ENCODE data around the gene EMC8. TPM values are rescaled to one million over a fixed set of nuclear protein-coding genes. Genes with fewer than 3 reads are reported as not detected.

The EMC8 gene
- total RNA-seq, 1 experiment from 2014 or later, result 73.0 TPM

DNA sequence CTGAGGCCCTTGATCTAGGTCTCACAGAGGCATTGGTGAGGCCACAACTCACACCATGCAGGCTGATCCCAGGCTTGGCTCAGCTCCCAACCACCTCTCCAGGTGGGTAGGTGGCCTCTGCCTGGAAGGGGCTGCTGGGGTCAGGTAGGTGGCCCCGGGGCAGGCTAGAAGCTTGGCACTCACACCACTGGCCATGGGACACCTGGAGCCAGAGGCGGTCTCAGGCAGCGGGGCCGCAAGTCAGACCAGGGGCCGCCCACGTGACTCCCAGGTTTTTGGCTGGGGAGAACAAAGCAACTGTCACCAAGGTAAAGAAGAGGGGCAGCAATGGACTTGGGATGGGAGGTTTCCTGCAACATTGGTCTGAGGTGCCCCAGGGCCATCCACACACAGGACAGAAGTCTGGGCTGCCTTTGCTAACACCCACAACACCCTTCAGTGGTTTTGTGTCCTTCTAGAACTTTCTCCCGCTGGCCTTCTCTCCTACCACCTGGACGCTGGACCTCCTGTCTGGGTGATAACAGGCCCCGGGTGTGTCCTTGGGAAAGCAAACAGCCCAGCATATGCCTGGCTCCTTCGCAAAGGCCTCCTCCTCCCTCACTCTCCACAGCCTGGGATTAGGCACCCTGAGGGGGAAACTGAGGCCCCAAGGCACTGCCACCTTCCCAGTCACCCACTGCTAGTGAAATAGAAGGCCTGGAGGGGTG, 64.9 kb downstream of the EMC8 start:
- Histone ChIP-seq H3K4me1 (ENCODE audit: control insufficient read depth in 1 of 2, insufficient read depth in 2 of 2, low read length in 2 of 2) (no peaks in the 10 kb centered on the region), H4K20me1 (ENCODE audit: insufficient read depth) (no peaks in the 10 kb centered on the region), H3K79me2 (ENCODE audit: insufficient read depth, low read length) (no peaks in the 10 kb centered on the region; the same call in 1 of the 2 replicates), H2AFZ (ENCODE audit: low read depth, low read length, poor library complexity, severe bottlenecking) (no peak overlapping the region), H3K9me3 (ENCODE audit: control insufficient read depth in 1 of 2, insufficient read depth in 1 of 2, low read depth in 1 of 2, low read length in 2 of 2) (no peaks in the 10 kb centered on the region), H3K9ac (ENCODE audit: low read length) (no peak overlapping the region), H3K27ac (ENCODE audit: low read depth, low read length) (no peak overlapping the region; the same call in 1 of the 2 replicates), H3K9me2 (ENCODE audit: insufficient read depth) (no peaks in the 10 kb centered on the region), H3K36me3 (ENCODE audit: control insufficient read depth in 1 of 2, insufficient read depth in 2 of 2, low read length in 2 of 2) (no peaks in the 10 kb centered on the region; a peak in 1 of 4 replicates), H3K27me3 (ENCODE audit: insufficient read depth, low read length) (no peaks in the 10 kb centered on the region), H3K4me2 (ENCODE audit: low read length) (no peak overlapping the region), H3K4me3 (replicated peaks in 1 of 2; ENCODE audit: low read depth in 1 of 2, low read length in 2 of 2) (no peak overlapping the region)
- ATAC-seq (no peak), DNase-seq (ENCODE audit: low read depth, low spot score) (no peak)
- ChIA-PET RAD21 (ENCODE audit: low non-redundant PET in 1 of 2, low total read pairs in 2 of 2, uncharacterized antibody in 2 of 2, unreplicated experiment in 2 of 2) (no interaction called here), POLR2A (no interaction called here), CTCF (no interaction called here)
- no peak for TF ChIP-seq ZFX (IDR thresholded peaks at IDR 0.05)
- TF ChIP-seq POLR2AphosphoS5 (IDR thresholded peaks at IDR 0.05; ENCODE audit: low read depth, low read length), result no peak
- TF ChIP-seq JUND (IDR thresholded peaks at IDR 0.05), result no peak
- BruUV-seq (replicated peaks), result no TSS peak
- intact Hi-C loops (cut with micrococcal nuclease), result no loop called here

GRCh38 chr16:85733839-85734170, 65.5 kb downstream of the EMC8 start:
- ChIA-PET CTCF (no interaction called here), POLR2A (no interaction called here)
- H3K9ac ChIP-seq (ENCODE audit: low read length), result no peak overlapping the region

More at GRCh38 chr16:85733839-85734170, 65.5 kb downstream of the EMC8 start:
- H3K27me3 ChIP-seq (ENCODE audit: insufficient read depth, low read length), result no peaks in the 10 kb centered on the region
- BruUV-seq (replicated peaks), result no TSS peak
- H3K4me2 ChIP-seq (ENCODE audit: low read length), result no peak overlapping the region
- no peaks in the 10 kb centered on the region; a peak in 1 of 4 replicates for H3K36me3 ChIP-seq (ENCODE audit: control insufficient read depth in 1 of 2, insufficient read depth in 2 of 2, low read length in 2 of 2)
- H3K9me3 ChIP-seq (ENCODE audit: control insufficient read depth in 1 of 2, insufficient read depth in 1 of 2, low read depth in 1 of 2, low read length in 2 of 2), result no peaks in the 10 kb centered on the region
- H3K4me3 ChIP-seq (replicated peaks in 1 of 2; ENCODE audit: low read depth in 1 of 2, low read length in 2 of 2), result no peak overlapping the region
- TF ChIP-seq RAD21 (IDR thresholded peaks at IDR 0.05; ENCODE audit: low read depth), result no peak
- TF ChIP-seq YY1 (IDR thresholded peaks at IDR 0.05; ENCODE audit: extremely low read depth, insufficient replicate concordance, low read depth, low read length), result no peak
- TF ChIP-seq, protein P1, sequence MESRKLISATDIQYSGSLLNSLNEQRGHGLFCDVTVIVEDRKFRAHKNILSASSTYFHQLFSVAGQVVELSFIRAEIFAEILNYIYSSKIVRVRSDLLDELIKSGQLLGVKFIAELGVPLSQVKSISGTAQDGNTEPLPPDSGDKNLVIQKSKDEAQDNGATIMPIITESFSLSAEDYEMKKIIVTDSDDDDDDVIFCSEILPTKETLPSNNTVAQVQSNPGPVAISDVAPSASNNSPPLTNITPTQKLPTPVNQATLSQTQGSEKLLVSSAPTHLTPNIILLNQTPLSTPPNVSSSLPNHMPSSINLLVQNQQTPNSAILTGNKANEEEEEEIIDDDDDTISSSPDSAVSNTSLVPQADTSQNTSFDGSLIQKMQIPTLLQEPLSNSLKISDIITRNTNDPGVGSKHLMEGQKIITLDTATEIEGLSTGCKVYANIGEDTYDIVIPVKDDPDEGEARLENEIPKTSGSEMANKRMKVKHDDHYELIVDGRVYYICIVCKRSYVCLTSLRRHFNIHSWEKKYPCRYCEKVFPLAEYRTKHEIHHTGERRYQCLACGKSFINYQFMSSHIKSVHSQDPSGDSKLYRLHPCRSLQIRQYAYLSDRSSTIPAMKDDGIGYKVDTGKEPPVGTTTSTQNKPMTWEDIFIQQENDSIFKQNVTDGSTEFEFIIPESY (IDR thresholded peaks at IDR 0.05; ENCODE audit: extremely low read depth, insufficient replicate concordance, low read length), result no peak
- no peak for TF ChIP-seq EGR1 (IDR thresholded peaks at IDR 0.05; ENCODE audit: low read depth)
- no peak for TF ChIP-seq JUND (IDR thresholded peaks at IDR 0.05)
- TF ChIP-seq EZH2 (IDR thresholded peaks at IDR 0.05), result no peak
- no peak overlapping the region for H2AFZ ChIP-seq (ENCODE audit: low read depth, low read length, poor library complexity, severe bottlenecking)
- DNase-seq (ENCODE audit: low read depth, low spot score), result no peak
- intact Hi-C loops (cut with micrococcal nuclease), result no loop called here
- peak; percentile 79 for ATAC-seq
- H4K20me1 ChIP-seq (ENCODE audit: insufficient read depth), result no peaks in the 10 kb centered on the region
- H3K27ac ChIP-seq (ENCODE audit: low read depth, low read length), result no peak overlapping the region
- no peaks in the 10 kb centered on the region for H3K9me2 ChIP-seq (ENCODE audit: insufficient read depth)
- H3K4me1 ChIP-seq (ENCODE audit: control insufficient read depth in 1 of 2, insufficient read depth in 2 of 2, low read length in 2 of 2), result no peaks in the 10 kb centered on the region
- no peaks in the 10 kb centered on the region; the same call in 1 of the 2 replicates for H3K79me2 ChIP-seq (ENCODE audit: insufficient read depth, low read length)
- RAD21 ChIA-PET (ENCODE audit: low non-redundant PET in 1 of 2, low total read pairs in 2 of 2, uncharacterized antibody in 2 of 2, unreplicated experiment in 2 of 2), result no interaction called here
